OCI-LY3 (cell line): ENCODE data around the gene RGMB.
A peak's percentile ranks its signal among the peaks of the same experiment; 100 is the strongest.
"Not testable (repeated sequence)": the region's sequence is repeated elsewhere in the genome, so short reads cannot be mapped to it uniquely, and the experiment has no call there.

Experiments
- H2AFZ ChIP-seq: fragments of 200-600, 300-600 bp; shearing (Covaris generic); 2 replicates; pipeline ENCODE4 v1.6.0; 2014; ENCODE audit warnings: antibody characterized with exemption, low read depth, low read length
- H3K27ac ChIP-seq: fragments of 200-600, 300-600 bp; sonication (generic); 2 replicates; pipeline ENCODE4 v1.5.1; 2014; ENCODE audit warnings: mild to moderate bottlenecking, low read length, moderate library complexity, mixed read lengths
- H3K27me3 ChIP-seq: fragments of 200-600, 300-600 bp; sonication (generic); 2 replicates; pipeline ENCODE4 v1.6.1; 2014; ENCODE audit warnings: low read depth, low read length, mixed read lengths
- H3K36me3 ChIP-seq: fragments of 200-600, 300-600 bp; sonication (generic); replicated peaks from 2 replicates; pipeline ENCODE3; 2014; ENCODE audit warnings: low read depth, low read length, mixed read lengths
- H3K4me1 ChIP-seq: fragments of 300-600, 200-600 bp; sonication (generic); 2 replicates; pipeline ENCODE4 v1.6.1; 2014; ENCODE audit warnings: low read length, mixed read lengths
- H3K4me2 ChIP-seq: fragments of 200-600, 300-600 bp; sonication (generic); 2 replicates; pipeline ENCODE4 v1.6.1; 2014; ENCODE audit warnings: low read length, mixed read lengths
- H3K4me3 ChIP-seq: fragments of 300-600, 200-600 bp; sonication (generic); 2 replicates; pipeline ENCODE4 v1.5.1; 2014; ENCODE audit warnings: antibody characterized with exemption, mild to moderate bottlenecking, low read length, moderate library complexity
- H3K79me2 ChIP-seq: fragments of 300-600, 200-600 bp; shearing (Covaris generic); 2 replicates; pipeline ENCODE4 v1.6.1; 2014; ENCODE audit warnings: mild to moderate bottlenecking, low read length, mixed read lengths
- H3K9ac ChIP-seq: fragments of 300-600, 200-600 bp; shearing (Covaris generic); 2 replicates; pipeline ENCODE4 v1.6.0; 2014; ENCODE audit warnings: mild to moderate bottlenecking, low read length, moderate library complexity
- H3K9me3 ChIP-seq: fragments of 200-600, 300-600 bp; shearing (Covaris generic); 2 replicates; pipeline ENCODE4 v1.6.1; 2014; ENCODE audit warnings: low read length, mixed read lengths; ENCODE audit not compliant: insufficient read depth
- H4K20me1 ChIP-seq: fragments of 200-600, 300-600 bp; sonication (generic); 2 replicates; pipeline ENCODE4 v1.6.1; 2016; ENCODE audit warnings: low read length, mixed read lengths; ENCODE audit not compliant: insufficient read depth
- CTCF ChIP-seq: fragments of 200-600, 300-600 bp; sonication (generic); IDR thresholded peaks from 2 replicates; pipeline ENCODE4 v1.5.1; 2014; ENCODE audit warnings: antibody characterized with exemption, low read length, low read depth
- EZH2phosphoT487 ChIP-seq: fragments of 200-600 bp; shearing (Covaris generic); IDR thresholded peaks from 2 replicates; pipeline ENCODE4 v1.6.1; 2018; ENCODE audit warnings: antibody characterized with exemption, mixed run types, low read depth

Gene RGMB

GRCh38 chr5:98742396-98743073, 30.9 kb upstream of the RGMB start:
- Histone ChIP-seq H3K27me3 (no peaks in the 10 kb centered on the region), H3K9me3 (no peaks in the 10 kb centered on the region), H3K79me2 (no peaks in the 10 kb centered on the region), H3K9ac (no peak overlapping the region), H2AFZ (no peak overlapping the region), H3K36me3 (no peaks in the 10 kb centered on the region), H3K4me2 (no peak overlapping the region), H3K4me3 (no peak overlapping the region), H3K27ac (no peak overlapping the region), H3K4me1 (no peaks in the 10 kb centered on the region), H4K20me1 (no peaks in the 10 kb centered on the region)
- TF ChIP-seq EZH2phosphoT487 (no peak), CTCF (no peak)

GRCh38 chr5:98748259-98748658, 25.2 kb upstream of the RGMB start:
- not testable (repeated sequence) for H3K9me3 ChIP-seq, H3K79me2 ChIP-seq, H2AFZ ChIP-seq, H3K9ac ChIP-seq, H3K4me1 ChIP-seq, H3K27me3 ChIP-seq, H3K4me3 ChIP-seq, H3K36me3 ChIP-seq, H3K4me2 ChIP-seq, H3K27ac ChIP-seq, H4K20me1 ChIP-seq

- Histone ChIP-seq H3K36me3 (no peaks in the 10 kb centered on the region), H3K4me1 (no peaks in the 10 kb centered on the region), H3K9me3 (no peaks in the 10 kb centered on the region), H3K27ac (no peak overlapping the region), H3K27me3 (no peaks in the 10 kb centered on the region), H4K20me1 (no peaks in the 10 kb centered on the region), H2AFZ (no peak overlapping the region), H3K79me2 (no peaks in the 10 kb centered on the region), H3K4me2 (no peak overlapping the region), H3K9ac (no peak overlapping the region), H3K4me3 (no peak overlapping the region)
- TF ChIP-seq EZH2phosphoT487 (no peak), CTCF (no peak)
Measured at GRCh38 chr5:98749046-98749445, 24.4 kb upstream of the RGMB start.

- H3K79me2 ChIP-seq, result no peaks in the 10 kb centered on the region
- no peak overlapping the region for H2AFZ ChIP-seq
- H3K4me2 ChIP-seq, result no peak overlapping the region
- no peaks in the 10 kb centered on the region for H4K20me1 ChIP-seq
- H3K36me3 ChIP-seq, result no peaks in the 10 kb centered on the region
- H3K27ac ChIP-seq, result no peak overlapping the region
- no peaks in the 10 kb centered on the region for H3K4me1 ChIP-seq
- TF ChIP-seq EZH2phosphoT487, result no peak
- TF ChIP-seq CTCF, result peak; percentile 40
- H3K9me3 ChIP-seq, result no peaks in the 10 kb centered on the region
- H3K4me3 ChIP-seq, result no peak overlapping the region
- no peak overlapping the region for H3K9ac ChIP-seq
- no peaks in the 10 kb centered on the region for H3K27me3 ChIP-seq
Measured at GRCh38 chr5:98750693-98751092, 22.8 kb upstream of the RGMB start.

GRCh38 chr5:98752331-98752730, 21.1 kb upstream of the RGMB start:
- not testable (repeated sequence) for H3K4me2 ChIP-seq, H2AFZ ChIP-seq, H3K27ac ChIP-seq, H3K79me2 ChIP-seq, H3K4me1 ChIP-seq, H3K4me3 ChIP-seq, H3K27me3 ChIP-seq, H3K9me3 ChIP-seq, H3K9ac ChIP-seq, H4K20me1 ChIP-seq, H3K36me3 ChIP-seq

GRCh38 chr5:98752801-98753200, 20.7 kb upstream of the RGMB start:
- H3K36me3 ChIP-seq, H3K4me2 ChIP-seq, H4K20me1 ChIP-seq, H3K9ac ChIP-seq, H2AFZ ChIP-seq, H3K4me1 ChIP-seq, H3K79me2 ChIP-seq, H3K27me3 ChIP-seq, H3K27ac ChIP-seq, H3K4me3 ChIP-seq, H3K9me3 ChIP-seq: not testable (repeated sequence)
